ENCODE measurements around the gene C1D.
A peak's percentile ranks its signal among the peaks of the same experiment; 100 is the strongest.

C1D gene

DNA sequence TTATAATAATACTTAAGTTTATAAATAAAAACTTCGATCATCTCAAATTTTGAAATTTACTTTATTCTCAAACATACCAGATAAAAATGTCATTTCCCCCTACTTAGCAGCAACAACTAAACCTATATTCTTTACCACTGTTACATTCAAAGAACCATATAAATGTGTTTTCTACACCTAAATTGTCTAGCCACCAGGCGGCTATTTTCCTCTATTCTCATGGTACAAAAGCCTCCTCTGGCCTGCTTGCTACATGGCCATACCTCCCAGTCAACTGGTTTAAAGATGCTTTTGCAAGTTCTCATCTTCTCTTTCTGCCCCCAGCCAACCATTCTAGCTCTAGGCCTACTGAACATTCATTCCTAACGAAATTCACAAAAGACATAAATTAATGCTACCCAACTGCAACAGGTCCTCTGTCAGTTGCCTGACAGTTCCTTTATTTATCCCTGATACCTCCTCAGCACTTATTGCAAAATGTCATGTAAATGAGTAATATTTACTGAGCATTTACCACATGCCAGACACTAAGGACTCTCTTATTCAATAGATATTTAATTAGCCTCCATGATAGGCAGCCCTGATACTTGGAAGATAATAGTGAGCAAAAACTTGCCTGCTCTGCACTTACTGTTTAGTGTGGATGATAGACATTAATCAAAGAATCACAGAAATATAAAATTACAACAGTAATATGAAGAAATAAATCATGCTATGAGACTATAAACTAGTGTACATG, 5.0 kb downstream of the C1D start:
- no peak for DNase-seq

DNA sequence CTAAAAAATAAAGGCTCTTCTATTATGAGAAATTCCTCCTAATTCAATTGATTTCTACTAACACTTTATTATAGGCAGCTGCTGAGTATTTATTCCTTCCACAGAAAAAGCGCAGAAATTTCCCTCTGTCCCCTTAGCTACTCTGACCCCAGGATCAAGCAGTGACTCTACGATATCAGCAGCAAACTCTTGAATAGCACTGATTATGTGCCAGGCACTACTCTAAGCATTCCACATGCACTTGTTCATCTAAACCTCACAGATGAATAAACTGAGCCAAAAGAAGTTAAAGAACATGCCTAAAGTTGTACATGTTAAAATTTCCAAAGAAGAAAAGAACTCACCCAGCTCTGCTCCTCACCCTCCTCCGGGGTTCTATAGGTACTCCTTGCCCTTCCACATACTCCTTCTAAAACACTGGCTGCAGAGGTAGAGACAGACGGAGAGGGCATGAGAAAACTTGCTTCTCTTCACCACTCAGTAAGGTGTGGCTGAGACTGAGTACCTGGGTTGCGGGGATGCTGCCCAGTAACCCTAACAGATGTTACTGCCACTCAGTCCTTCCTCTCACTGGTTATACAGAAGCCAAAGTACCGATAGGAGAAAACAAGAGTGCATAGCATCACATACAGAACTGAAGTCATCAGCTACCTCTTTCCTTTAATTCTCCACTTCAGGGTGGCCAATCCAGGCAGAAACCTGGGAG, 9.9 kb downstream of the C1D start:
- DNase-seq: no peak

DNA sequence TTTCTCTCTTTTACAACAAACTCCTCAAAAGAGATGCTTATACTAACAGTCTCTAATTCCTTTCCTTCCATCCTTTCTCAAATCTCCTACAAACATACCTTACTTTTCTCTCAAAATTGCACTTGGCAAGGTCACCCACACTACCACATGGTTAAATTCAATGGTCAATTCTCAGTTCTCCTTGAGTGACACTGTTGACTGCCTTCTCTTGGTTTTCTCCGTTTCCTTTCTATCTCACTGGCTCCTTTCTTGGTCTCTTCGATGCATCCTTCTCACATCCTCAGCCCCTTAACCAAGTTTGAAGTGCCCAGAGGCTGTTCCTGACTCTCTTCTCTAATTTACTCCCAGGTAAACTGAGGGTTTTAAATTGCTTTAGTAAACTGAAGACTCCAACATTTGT, 12.5 kb downstream of the C1D start:
- DNase-seq: no peak

DNA sequence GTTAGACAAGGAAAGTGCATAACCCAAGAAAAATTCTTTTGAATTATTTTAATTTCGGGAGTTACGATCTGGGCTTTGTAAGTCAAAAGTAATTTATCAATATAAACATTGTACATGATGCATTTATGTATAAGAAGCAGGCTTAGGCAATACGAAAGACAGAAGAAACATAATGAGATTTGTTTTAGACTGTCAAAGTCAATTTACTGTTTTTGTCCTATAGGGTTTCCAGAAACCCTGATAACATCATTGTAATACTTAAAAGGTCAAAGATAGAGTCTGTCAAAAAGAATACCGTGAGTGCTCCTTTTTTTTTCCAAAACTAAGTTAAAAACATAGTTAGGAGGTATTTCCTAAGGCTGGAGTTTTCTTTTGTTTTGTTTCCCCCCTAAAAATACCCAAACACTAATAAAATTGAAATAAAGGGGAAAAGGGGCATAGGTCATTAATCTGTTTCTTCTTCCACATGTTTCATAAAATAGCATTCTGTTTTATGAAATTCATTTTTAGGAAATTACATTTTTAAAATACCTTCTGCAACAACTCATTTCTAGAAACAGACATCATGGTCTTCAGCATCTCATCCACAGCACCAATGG, 16.1 kb downstream of the C1D start:
- DNase-seq: no peak

DNA sequence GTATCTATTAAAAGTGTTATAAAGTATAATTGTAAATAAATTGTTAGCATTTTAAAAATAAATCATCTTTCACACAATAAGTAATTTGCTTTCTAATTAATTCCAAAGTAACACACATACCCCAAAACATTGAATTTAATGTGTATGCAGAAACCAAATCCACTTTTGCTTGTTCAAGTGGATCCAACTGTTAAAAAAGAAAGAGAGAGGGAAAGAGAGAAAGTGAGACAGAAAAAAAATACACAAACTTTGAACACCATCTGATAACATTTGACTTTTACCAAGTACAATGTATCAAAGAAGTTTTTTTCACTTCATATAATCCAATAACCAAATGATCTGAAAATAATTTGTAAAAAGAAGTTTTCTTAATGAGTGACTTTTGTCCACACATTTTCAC, 16.6 kb downstream of the C1D start:
- no peak for DNase-seq

DNA sequence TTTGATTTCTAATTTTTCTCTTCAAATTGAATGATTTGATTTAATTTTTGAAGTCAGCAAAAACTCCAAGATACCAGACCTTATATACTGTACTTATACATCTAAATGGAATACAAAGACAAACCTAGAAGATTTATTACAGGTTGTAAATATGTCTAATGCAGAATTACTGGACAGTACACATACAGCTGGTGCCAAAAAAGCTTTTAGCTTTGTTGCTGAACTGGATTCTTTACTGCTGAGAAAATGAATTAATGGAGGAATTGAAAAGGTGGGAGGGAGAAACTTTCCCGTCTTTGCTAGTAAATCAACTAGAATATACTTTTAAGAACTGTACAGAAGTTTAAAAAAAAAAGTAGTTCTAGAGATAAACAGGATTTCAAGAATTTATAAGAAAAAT, 17.5 kb downstream of the C1D start:
- DNase-seq: no peak

DNA sequence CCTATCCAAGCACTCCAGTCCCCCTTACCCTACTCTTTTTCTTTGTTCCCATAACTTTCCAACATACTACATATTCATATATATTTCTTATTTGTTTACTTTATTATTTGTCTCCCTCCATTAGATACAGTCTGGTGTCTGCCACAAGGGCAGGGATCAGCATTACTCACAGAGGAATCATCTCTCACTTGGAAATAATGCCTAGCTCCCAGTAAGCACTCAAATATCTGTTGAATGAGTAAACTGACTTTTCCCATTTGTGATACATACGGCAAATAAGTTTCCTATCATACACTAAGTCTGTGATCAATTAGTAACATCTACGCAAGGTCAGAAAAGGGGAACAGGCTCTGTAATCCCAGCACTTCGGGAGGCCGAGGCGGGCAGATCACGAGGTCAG, 18.7 kb downstream of the C1D start:
- no peak for DNase-seq

DNA sequence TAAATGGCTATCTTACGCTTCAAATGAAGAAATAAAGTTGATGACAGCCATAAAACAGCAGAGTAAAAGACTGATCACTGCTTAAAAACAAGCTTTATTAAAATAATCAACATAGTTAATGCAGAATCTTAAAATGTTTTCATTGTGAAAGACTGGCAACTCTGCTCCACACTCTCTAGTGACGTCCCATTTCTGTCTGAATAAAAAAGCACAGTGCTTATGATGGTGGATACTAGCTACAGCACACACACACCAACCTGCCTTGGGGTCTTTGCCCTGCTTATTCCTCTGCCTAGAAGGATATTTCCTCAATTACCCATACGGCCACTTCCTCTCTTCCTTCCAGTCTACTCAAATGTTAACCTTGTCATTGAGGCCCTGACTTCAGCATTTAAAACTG, 19.1 kb downstream of the C1D start:
- no peak for DNase-seq

DNA sequence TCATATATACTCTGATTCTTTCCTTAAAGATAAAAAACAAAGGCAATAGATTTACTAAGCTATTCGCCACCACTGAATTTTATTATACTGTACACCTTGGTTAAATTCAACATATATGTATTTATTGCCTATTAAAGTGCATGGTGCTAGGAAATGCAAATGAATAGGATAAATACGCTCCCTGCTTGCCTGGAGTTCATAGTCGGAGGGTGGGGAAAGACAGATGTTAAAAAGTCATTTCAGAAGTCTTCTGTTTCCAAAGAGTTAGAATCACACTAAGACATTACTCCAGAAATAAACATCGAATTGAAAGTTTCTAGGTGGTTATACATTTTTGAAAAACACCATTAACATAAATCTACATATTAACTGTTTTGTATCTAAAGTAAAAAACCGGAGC, 19.8 kb downstream of the C1D start:
- no peak for DNase-seq

DNA sequence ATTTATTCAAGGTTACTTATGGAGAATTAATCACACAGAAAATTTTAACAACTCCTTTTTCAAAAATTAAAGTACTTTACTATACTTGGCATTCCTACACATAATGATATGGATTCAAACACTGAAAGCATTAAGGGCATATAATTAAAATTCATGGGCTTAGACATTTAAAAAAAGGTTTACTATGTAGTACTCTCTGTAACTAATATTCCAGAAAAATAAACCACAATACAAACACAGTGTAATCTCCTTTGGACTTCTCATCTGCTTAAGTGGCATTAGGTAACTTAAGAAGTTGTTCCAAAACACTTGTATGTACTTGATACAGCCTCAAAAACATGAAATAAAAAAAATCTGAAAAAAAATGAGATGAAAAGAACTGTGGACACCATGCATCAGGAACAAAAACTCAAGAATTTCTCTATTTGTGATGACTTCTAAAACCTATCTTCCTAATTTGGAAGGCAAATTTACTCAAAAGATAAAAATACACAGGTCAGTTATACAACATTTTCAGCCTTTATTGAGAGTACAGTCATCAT, 21.0 kb downstream of the C1D start:
- DNase-seq: no peak

DNA sequence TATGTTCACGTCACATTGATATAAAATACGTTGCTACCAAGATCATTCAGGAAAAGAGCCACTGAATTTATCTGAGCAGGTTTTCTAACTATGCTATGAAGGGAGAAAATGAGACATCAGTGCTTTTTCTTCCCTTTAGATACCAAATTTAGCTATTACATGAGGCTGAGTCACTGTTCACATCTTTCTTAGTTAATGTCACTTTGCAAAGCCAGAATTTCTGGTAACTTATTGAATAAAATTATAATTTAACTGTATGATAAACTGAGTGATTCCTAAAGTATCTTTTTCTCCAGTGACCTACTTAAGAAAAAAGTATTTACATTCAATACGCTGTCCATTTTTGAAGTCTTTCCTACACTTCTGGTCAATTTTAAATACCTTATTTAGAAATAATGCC, 22.7 kb downstream of the C1D start:
- DNase-seq: no peak

DNA sequence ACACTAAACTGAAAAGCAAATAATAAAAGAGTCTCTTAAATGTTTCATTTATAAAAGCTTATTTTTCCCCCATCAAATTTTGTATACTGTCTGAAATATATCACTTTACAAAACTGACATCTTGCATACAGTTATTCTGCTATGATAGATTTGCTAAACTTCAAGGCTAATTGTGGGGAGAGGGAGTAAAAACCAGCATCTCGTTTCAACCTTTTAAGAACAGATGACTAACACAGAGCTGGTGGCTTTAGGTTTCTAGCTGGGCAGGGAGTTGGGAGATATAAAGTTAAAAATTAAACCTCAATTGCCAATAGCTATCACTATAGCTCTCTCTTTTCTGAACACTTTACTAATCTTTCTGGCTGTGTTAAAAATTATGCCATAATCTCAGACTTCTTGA, 23.5 kb downstream of the C1D start:
- no peak for DNase-seq

DNA sequence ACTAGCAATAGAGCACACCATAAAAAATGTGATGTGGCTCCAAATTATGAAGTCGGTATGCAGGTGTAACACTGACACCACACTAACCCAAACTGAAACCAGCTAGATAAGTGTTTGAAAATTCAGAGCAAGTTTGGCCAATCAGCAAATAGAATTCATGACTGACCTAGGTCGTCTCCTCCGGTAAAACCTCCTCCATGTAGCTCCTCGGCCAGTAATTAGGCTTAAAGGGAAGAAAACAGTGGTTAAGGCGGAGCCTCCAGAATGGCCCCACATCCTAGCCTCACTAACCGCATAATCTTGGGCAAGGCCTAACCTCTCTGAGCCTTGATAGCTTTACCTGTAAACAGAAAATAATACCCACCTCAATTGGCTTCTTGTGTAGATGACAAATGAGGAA, 30.1 kb downstream of the C1D start:
- DNase-seq: no peak

DNA sequence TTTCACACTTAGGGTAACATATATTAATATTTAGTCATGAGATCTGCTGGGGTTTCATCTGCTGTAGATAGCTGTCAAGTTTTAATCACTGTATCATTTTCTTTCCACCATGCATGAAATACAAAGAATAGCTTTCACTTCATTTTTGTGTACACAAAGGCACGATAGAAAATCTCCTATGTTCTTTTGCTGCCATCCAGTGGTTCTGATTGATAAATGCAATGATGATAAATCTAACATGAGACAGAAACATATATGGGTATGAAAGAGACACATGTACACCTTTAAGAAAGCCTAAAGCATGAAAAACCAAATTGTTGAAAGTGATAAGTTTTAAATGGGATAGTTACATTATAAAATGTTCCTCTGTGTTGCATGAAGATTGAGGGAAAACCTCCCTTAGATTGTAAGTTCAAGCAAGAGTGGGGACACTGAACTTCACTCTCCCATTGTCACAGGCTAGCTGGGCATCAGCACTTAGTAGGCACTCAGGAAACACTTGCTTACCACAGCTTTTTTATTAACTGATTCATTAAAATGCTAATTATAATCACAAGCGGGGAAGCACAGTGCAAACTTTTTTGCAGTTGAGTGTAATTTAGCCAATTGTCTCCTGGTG, 31.2 kb downstream of the C1D start:
- DNase-seq: peak; percentile 78

DNA sequence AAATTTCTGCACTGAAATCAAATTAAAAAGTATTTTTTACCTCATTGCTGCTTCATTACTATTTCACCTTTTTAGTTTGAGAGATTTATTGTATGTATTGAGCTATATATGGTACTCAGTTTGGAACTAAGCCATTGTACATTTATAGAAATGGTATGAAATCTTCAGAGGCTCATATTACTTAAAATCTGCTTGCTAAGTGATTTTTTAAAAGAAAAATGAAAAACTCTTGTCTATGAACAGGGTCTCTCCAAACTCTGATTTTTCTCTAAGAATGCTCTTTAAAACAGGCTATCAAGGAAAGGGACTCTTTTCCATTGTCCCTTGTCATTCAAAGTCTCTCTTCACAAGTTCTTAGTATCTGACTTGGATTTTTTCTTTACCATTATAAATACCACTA, 31.8 kb downstream of the C1D start:
- no peak for DNase-seq

DNA sequence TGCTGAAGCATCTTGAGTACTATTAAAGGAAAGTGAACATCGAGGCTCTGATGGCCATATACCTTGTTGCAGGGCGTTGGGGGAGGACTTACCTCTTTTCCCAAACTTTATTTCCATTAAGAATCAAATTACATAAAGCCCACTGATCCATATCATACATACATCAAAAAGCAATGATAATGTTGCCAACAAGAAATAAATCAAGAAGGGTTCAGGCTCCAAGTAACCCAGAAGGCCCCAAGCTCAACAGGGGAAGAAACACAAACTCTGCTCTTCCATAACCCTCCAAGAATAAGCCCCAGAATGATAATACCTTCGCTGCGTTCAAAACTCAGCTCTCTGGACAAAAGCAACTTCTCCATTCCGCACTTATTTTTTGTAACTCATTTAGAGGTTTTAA, 32.3 kb downstream of the C1D start:
- DNase-seq: no peak

DNA sequence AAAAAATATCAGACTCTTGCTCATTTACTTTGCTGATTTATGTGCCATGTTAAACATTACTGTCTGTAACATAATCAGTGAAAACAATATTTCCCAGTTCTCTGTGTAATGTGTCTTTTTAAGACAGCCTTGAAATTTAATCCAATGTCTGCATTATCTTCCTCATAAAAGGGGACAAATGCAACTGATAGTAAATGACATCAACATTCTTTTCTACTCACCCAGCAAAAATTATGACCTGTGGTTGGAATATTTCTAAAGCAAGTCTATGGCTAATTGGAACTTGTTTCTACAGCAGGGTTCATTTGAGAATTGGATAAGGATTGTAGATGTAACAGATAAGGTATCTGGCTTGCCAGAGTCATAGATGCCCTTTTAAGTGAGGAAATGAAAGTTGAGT, 34.8 kb downstream of the C1D start:
- DNase-seq: peak; percentile 20

DNA sequence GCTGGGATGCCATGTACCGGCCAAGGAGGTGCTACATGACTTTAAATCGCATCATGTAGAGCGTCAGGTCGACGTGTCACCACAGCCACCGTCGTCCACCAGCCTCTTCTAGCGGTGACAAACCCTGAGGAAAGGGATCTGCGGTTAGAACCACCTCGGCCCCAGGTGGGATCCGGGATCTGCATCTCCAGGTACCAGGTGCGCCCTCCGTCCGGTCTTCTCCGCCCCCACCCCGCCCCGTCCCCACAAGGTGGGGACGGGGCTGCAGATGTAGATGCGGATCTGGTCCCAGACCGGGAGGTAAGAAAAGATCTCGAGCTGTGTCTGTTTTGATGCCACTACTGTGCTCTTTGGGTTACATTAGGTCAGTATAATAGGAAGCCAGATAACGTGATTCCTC, 38.4 kb downstream of the C1D start:
- no peak for DNase-seq

DNA sequence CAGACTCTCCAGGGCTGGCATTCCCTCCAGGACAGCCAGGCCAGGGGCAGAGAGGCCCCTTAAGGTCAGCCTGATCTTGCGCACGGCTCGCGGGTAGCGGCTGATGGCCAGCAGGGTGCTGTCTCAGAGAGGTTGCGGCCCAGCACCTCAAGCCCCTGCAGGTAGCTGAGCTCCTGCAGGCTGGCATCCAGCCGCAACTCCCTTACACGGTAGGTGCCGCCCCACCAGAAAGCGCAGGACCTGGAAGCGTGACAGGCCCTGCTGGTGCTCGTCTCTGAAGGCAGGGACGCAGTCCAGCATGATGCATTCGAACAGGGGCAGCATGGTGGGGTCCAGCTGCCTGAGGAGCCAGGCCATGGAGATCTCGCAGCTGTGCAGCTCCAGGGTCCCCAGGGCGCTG, 38.9 kb downstream of the C1D start:
- no peak for DNase-seq

DNA sequence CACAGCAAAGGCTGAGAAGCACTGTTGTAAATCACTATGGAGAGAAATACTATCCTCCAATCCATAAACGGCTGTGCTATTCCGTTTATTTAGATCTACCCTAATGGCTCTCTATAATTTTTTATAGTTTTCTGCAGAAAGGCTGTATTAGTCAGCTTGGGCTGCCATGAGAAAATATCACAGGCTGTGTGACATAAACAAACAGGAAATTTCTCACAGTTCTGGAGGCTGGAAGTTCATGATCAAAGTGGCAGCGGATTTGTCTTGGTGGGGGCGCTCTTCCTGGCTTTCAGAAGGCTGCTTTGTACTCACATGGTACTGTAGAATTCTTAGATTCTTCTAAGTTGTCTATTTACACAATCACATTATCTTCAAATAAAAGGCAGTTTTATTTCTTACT, 44.1 kb downstream of the C1D start:
- no peak for DNase-seq

DNA sequence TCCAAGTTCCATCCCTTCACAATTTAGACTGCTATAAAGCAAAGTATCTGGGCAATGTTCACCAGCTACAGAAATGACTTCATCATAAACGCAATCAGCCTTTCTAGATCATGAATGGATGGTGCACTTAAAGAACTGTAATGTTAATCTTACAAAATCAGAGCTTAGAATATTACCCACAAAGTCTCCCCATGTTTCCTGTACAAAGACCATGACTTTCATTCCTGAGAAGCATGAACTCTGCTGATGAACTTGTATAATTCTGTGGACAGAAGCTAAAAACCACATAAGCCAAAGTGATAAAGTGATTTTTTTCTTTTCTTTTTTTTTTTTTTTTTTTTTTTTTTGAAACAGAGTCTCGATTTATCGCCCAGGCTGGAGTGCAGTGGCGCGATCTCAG, 53.3 kb downstream of the C1D start:
- no peak for DNase-seq

DNA sequence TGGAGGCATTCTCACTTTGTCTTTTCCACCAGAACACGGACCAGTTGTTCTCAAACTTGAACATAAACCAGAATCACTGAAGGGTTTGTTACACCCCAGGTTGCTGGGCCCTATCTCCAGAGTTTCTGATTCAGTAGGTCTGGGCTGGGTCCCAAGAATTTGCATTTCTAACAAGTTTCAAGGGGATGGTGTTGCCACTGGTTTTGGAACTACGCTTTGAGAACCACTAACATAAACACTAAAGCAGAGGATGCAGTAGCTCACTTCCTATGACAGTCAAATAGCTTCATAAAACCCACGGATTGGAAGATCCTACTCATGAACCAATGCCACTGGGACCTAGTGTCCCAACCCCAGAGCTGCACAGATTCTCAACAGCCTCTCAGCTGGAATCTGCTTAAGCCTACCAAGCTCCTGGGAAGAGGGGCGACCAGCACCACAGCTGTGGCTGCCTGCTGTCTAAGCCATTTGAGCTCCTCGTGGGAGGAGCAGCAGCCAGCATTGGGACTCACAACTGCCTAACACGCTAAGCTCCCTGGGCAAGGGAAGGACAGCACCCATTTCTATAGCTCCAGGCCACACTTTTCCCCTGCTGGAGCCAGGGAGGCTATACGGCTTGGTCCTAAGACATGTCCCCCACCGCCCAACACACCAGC, 62.5 kb downstream of the C1D start:
- DNase-seq: no peak

DNA sequence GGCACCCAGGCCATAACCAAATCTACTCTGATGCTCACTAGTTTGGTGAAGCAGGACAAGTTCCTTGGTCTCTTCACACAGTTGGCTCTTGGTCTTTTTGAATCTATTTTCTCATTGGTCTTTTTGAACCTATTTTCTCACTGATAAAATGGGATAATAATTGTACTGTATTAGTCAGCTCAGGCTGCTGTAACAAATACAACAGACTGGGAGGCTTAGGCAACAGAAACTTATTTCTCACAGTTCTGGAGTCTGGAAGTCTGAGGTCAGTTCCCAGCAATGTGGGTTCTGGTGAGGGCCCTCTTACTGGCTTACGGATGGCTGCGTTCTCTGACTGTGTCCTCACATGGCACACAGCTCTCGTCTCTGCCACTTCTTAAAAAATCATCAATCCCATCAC, 63.5 kb downstream of the C1D start:
- DNase-seq: no peak
